ENCODE measurements around the gene BLTP3A.

- no peak for TF ChIP-seq CTCF (IDR thresholded peaks at IDR 0.05; ENCODE audit: low read depth, low read length)
- no peak for TF ChIP-seq EZH2phosphoT487 (IDR thresholded peaks at IDR 0.05; ENCODE audit: low read depth)
Observed at GRCh38 chr6:34837528-34837927, 45.6 kb downstream of the BLTP3A start.
